ENCODE results near the gene RASSF7. TPM values are rescaled to one million over a fixed set of nuclear protein-coding genes. Genes with fewer than 3 reads are reported as not detected.

The RASSF7 gene
- total RNA-seq, 1 donor from 2014 or later: 12.8 TPM

GRCh38 chr11:595400-595799 lies 34.6 kb downstream of the RASSF7 start:
- Histone ChIP-seq H2AFZ (replicated peaks) (no peak overlapping the region), H3K4me1 (no peaks in the 10 kb centered on the region), H3K27me3 (no peaks in the 10 kb centered on the region), H3F3A (ENCODE audit: low read depth) (no peaks in the 10 kb centered on the region), H3K9ac (no peak overlapping the region), H4K20me1 (ENCODE audit: low read depth) (peaks cover 29% of the 10 kb centered on the region), H3K79me2 (ENCODE audit: low read depth) (no peaks in the 10 kb centered on the region), H3K9me3 (ENCODE audit: low read depth) (no peaks in the 10 kb centered on the region), H3K36me3 (no peaks in the 10 kb centered on the region), H3K4me2 (no peak overlapping the region), H3K27ac (no peak overlapping the region), H3K4me3 (no peak overlapping the region)
- H3K36me3 Mint-ChIP-seq: peaks cover 28% of the 10 kb centered on the region
- no peak overlapping the region for H3K27ac Mint-ChIP-seq
- H3K4me3 Mint-ChIP-seq: no peak overlapping the region
- no peaks in the 10 kb centered on the region for H3K4me1 Mint-ChIP-seq
- TF ChIP-seq EZH2 (IDR thresholded peaks at IDR 0.05): no peak
- no peaks in the 10 kb centered on the region for H3K9me3 Mint-ChIP-seq
- no peak for DNase-seq (ENCODE audit: low spot score)
- peaks cover 5% of the 10 kb centered on the region for H3K27me3 Mint-ChIP-seq (ENCODE audit: insufficient read depth, low read depth)

- Histone ChIP-seq H3K4me3 (no peak overlapping the region), H3K27me3 (no peaks in the 10 kb centered on the region), H2AFZ (replicated peaks) (no peak overlapping the region), H3K36me3 (no peaks in the 10 kb centered on the region), H4K20me1 (ENCODE audit: low read depth) (peaks cover 23% of the 10 kb centered on the region), H3K79me2 (ENCODE audit: low read depth) (no peaks in the 10 kb centered on the region), H3K4me1 (no peaks in the 10 kb centered on the region), H3K9me3 (ENCODE audit: low read depth) (no peaks in the 10 kb centered on the region), H3K9ac (no peak overlapping the region), H3F3A (ENCODE audit: low read depth) (no peaks in the 10 kb centered on the region), H3K27ac (no peak overlapping the region), H3K4me2 (no peak overlapping the region)
- Mint-ChIP-seq H3K36me3 (peaks cover 29% of the 10 kb centered on the region), H3K27ac (no peak overlapping the region), H3K27me3 (ENCODE audit: insufficient read depth, low read depth) (peaks cover 2% of the 10 kb centered on the region), H3K4me3 (no peak overlapping the region), H3K9me3 (no peaks in the 10 kb centered on the region), H3K4me1 (no peaks in the 10 kb centered on the region)
- no peak for DNase-seq (ENCODE audit: low spot score)
- TF ChIP-seq CTCF (IDR thresholded peaks at IDR 0.05) (no peak), EZH2 (IDR thresholded peaks at IDR 0.05) (no peak), EZH2phosphoT487 (IDR thresholded peaks at IDR 0.05) (no peak)
Measured at GRCh38 chr11:596374-596773, 35.6 kb downstream of the RASSF7 start.

DNA sequence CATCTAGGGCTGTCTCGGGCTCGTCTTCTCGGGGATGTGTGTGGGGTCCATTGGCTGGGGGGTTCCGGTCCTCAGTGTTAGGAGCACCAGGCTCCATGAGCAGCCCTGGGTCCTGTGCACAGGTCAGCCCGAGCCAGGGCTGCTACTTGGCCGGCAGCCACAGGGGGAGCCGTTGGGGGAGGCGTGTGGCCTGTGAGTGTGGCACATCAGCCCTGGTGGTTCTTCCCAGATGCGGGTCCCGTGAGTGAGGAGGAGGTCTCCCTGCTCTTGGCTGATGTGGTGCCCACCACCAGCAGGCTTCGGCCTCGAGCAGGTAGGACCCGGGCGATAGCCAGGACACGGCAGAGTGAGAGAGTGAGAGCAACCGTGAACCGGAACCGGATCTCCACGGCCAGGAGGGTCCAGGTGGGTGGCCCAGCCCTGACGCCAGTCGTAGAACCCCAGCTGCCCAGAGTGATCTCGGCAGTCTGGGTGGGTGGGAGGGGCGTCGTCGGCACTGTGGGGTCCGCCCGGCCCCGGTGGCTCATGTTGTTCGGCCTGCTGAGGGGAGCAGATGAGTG lies 36.5 kb downstream of the RASSF7 start:
- H3K36me3 ChIP-seq: no peaks in the 10 kb centered on the region
- H3K27ac Mint-ChIP-seq: no peak overlapping the region
- H3K79me2 ChIP-seq (ENCODE audit: low read depth): no peaks in the 10 kb centered on the region

More for the DNA sequence above, 36.5 kb downstream of the RASSF7 start:
- Histone ChIP-seq H3K27me3 (no peaks in the 10 kb centered on the region), H3K4me2 (no peak overlapping the region), H3F3A (ENCODE audit: low read depth) (no peaks in the 10 kb centered on the region), H2AFZ (replicated peaks) (no peak overlapping the region), H3K27ac (no peak overlapping the region), H3K9ac (no peak overlapping the region), H3K9me3 (ENCODE audit: low read depth) (no peaks in the 10 kb centered on the region), H3K4me3 (no peak overlapping the region), H3K4me1 (no peaks in the 10 kb centered on the region), H4K20me1 (ENCODE audit: low read depth) (peaks cover 19% of the 10 kb centered on the region)
- no peaks in the 10 kb centered on the region for H3K9me3 Mint-ChIP-seq
- H3K36me3 Mint-ChIP-seq: peaks cover 34% of the 10 kb centered on the region
- TF ChIP-seq EZH2phosphoT487 (IDR thresholded peaks at IDR 0.05) (no peak), CTCF (IDR thresholded peaks at IDR 0.05) (peak; percentile 44)
- H3K4me1 Mint-ChIP-seq: no peaks in the 10 kb centered on the region
- H3K27me3 Mint-ChIP-seq (ENCODE audit: insufficient read depth, low read depth): peaks cover 2% of the 10 kb centered on the region
- peak; percentile 43 for DNase-seq (ENCODE audit: low spot score)
- no peak overlapping the region for H3K4me3 Mint-ChIP-seq
